Measurements from ENCODE around the gene HRC. TPM values are rescaled to one million over a fixed set of nuclear protein-coding genes. Genes with fewer than 3 reads are reported as not detected.

Gene HRC
- total and polyA plus RNA-seq, 2 of the 8 experiments (the other 6 are each of a cell fraction or from before 2014, with no cell fraction given), result 2.3 to 2.6 TPM

DNA sequence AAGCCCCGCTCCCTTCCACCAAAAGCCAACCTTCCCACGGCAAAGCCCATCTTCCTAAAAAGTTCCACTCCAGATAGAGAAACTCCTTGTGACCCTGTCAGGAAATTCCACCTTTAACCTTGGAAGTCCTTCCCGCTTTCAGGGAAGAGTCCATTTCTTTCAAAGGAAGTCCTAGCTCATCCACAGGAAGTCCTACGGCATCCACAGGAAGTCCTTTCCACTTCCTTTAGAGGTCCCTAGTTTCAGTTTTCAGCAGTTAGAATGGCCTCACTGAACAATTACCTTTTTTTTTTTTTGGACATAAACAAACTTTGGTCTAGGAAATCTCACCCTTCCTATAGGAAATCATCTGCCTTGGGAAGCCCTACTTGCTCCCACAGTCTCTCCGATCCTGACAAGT lies 34.1 kb upstream of the HRC start (continued):
- TF ChIP-seq CHD7 (IDR thresholded peaks at IDR 0.05; ENCODE audit: insufficient replicate concordance, low read length) (no peak), E2F6 (IDR thresholded peaks at IDR 0.05) (no peak), RFX5 (IDR thresholded peaks at IDR 0.05; ENCODE audit: borderline replicate concordance, low read depth, low read length) (no peak), KDM5A (IDR thresholded peaks at IDR 0.05; ENCODE audit: low read length) (no peak)
- TF ChIP-seq, protein P1, sequence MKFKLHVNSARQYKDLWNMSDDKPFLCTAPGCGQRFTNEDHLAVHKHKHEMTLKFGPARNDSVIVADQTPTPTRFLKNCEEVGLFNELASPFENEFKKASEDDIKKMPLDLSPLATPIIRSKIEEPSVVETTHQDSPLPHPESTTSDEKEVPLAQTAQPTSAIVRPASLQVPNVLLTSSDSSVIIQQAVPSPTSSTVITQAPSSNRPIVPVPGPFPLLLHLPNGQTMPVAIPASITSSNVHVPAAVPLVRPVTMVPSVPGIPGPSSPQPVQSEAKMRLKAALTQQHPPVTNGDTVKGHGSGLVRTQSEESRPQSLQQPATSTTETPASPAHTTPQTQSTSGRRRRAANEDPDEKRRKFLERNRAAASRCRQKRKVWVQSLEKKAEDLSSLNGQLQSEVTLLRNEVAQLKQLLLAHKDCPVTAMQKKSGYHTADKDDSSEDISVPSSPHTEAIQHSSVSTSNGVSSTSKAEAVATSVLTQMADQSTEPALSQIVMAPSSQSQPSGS (IDR thresholded peaks at IDR 0.05; ENCODE audit: low read length), result no peak
- TF ChIP-seq, protein P2, sequence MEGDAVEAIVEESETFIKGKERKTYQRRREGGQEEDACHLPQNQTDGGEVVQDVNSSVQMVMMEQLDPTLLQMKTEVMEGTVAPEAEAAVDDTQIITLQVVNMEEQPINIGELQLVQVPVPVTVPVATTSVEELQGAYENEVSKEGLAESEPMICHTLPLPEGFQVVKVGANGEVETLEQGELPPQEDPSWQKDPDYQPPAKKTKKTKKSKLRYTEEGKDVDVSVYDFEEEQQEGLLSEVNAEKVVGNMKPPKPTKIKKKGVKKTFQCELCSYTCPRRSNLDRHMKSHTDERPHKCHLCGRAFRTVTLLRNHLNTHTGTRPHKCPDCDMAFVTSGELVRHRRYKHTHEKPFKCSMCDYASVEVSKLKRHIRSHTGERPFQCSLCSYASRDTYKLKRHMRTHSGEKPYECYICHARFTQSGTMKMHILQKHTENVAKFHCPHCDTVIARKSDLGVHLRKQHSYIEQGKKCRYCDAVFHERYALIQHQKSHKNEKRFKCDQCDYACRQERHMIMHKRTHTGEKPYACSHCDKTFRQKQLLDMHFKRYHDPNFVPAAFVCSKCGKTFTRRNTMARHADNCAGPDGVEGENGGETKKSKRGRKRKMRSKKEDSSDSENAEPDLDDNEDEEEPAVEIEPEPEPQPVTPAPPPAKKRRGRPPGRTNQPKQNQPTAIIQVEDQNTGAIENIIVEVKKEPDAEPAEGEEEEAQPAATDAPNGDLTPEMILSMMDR (IDR thresholded peaks at IDR 0.05; ENCODE audit: control extremely low read depth in 1 of 3, insufficient read depth in 1 of 3, low read depth in 1 of 3, low read length in 3 of 3), result no peak

Data from H1 (cell line).